HCT116 (cell line): Measurements from ENCODE around the gene DHRS7. TPM values are rescaled to one million over a fixed set of nuclear protein-coding genes. Genes with fewer than 3 reads are reported as not detected.

Experiments used
- ATAC-seq: fragments of 200-7000 bp; cut with Tn5 transposase; 2 replicates; pipeline ENCODE4 v1.9.1; 2020; ENCODE audit warnings: mild to moderate bottlenecking, moderate library complexity
- BruUV-seq: library from RNA; stranded (reverse); fragments of 400-500 nt; replicated peaks from 2 replicates; lab custom pipeline; 2021; lab: Mats Ljungman, UMichigan
- CTCF ChIA-PET: fragments of 300-600 bp; sonication (Branson Sonifier 250); formaldehyde crosslinking; loops from one replicate; lab custom pipeline; 2021; ENCODE audit warnings: antibody characterized with exemption; lab: Charles Lee
- POLR2A ChIA-PET: fragments of 300-600, 350-600 bp; sonication (Branson Sonifier 250); formaldehyde crosslinking; loops from one replicate; lab custom pipeline; 2021; ENCODE audit warnings: antibody characterized with exemption; lab: Charles Lee
- RAD21 ChIA-PET, 2 experiments: fragments of 300-600 bp; sonication (Branson Sonifier 250); formaldehyde crosslinking; loops; one replicate each; lab custom pipeline; 2023; ENCODE audit warnings: low total read pairs in 2 of 2; ENCODE audit not compliant: uncharacterized antibody in 2 of 2, unreplicated experiment in 2 of 2, low non-redundant PET in 1 of 2; lab: Charles Lee
- DNase-seq: peaks from one replicate; pipeline ENCODE4 v3.0.0-alpha.2; 2010; ENCODE audit warnings: low read depth, low spot score
- H2AFZ ChIP-seq: fragments of 200-600 bp; shearing (Covaris generic), sonication (generic); 2 replicates; pipeline ENCODE4 v1.6.1; 2017; ENCODE audit warnings: low read depth, mixed run types, mixed read lengths, antibody characterized with exemption, low read length; ENCODE audit not compliant: poor library complexity, severe bottlenecking
- H3K27ac ChIP-seq: 2 replicates; pipeline ENCODE4 v1.5.1; 2012; ENCODE audit warnings: low read depth, low read length
- H3K27me3 ChIP-seq: fragments of 200-600 bp; sonication (generic); 2 replicates; pipeline ENCODE4 v1.6.1; 2016; ENCODE audit warnings: mixed run types, low read length, mixed read lengths; ENCODE audit not compliant: insufficient read depth
- H3K36me3 ChIP-seq, 2 experiments: fragments of 200-500 bp in 1 of 2; fragments of 200-600 bp in 1 of 2; sonication (Bioruptor generic) in 1 of 2; sonication (generic) in 1 of 2; 2 replicates each; pipeline versions ENCODE4 v1.5.1 to v1.6.1; 2014 to 2016; ENCODE audit warnings: low read length in 2 of 2, inconsistent platforms in 1 of 2, mixed read lengths in 1 of 2, mixed run types in 1 of 2; ENCODE audit not compliant: insufficient read depth in 2 of 2, control insufficient read depth in 1 of 2
- H3K4me1 ChIP-seq, 2 experiments: fragments of 200-600 bp in 1 of 2; sonication (generic) in 1 of 2; 2 replicates each; pipeline versions ENCODE4 v1.5.1 to v1.6.1; 2012 to 2017; ENCODE audit warnings: low read length in 2 of 2, inconsistent platforms in 1 of 2, mild to moderate bottlenecking in 1 of 2, mixed read lengths in 1 of 2, mixed run types in 1 of 2, moderate library complexity in 1 of 2; ENCODE audit not compliant: insufficient read depth in 2 of 2, control insufficient read depth in 1 of 2
- H3K4me2 ChIP-seq: fragments of 200-600 bp; sonication (generic); 2 replicates; pipeline ENCODE4 v1.6.1; 2017; ENCODE audit warnings: mixed run types, low read length, mixed read lengths
- H3K4me3 ChIP-seq, 2 experiments: fragments of 200-600 bp in 1 of 2; sonication (generic) in 1 of 2; replicated peaks in 1 of 2; 2 replicates each; pipeline ENCODE4 v1.5.1; 2011 to 2016; ENCODE audit warnings: low read length in 2 of 2, control low read depth in 1 of 2, low read depth in 1 of 2, mild to moderate bottlenecking in 1 of 2, mixed read lengths in 1 of 2, mixed run types in 1 of 2
- H3K79me2 ChIP-seq: fragments of 200-600 bp; sonication (generic); 2 replicates; pipeline ENCODE4 v1.6.1; 2017; ENCODE audit warnings: mild to moderate bottlenecking, mixed run types, low read length, moderate library complexity, mixed read lengths; ENCODE audit not compliant: insufficient read depth
- H3K9ac ChIP-seq: fragments of 200-600 bp; sonication (generic); 2 replicates; pipeline ENCODE4 v1.6.1; 2016; ENCODE audit warnings: low read length, mixed read lengths
- H3K9me2 ChIP-seq: fragments of 200-600 bp; sonication (generic), shearing (Covaris generic); 2 replicates; pipeline ENCODE4 v1.6.1; 2017; ENCODE audit warnings: mixed run types, mild to moderate bottlenecking, moderate library complexity; ENCODE audit not compliant: insufficient read depth
- H3K9me3 ChIP-seq, 2 experiments: fragments of 200-500 bp in 1 of 2; fragments of 200-600 bp in 1 of 2; sonication (Bioruptor generic) in 1 of 2; sonication (generic) in 1 of 2; 2 replicates each; pipeline ENCODE4 v1.6.1; 2014 to 2017; ENCODE audit warnings: low read length in 2 of 2, mixed read lengths in 2 of 2, inconsistent platforms in 1 of 2, low read depth in 1 of 2, mild to moderate bottlenecking in 1 of 2, mixed run types in 1 of 2, moderate library complexity in 1 of 2; ENCODE audit not compliant: control insufficient read depth in 1 of 2, insufficient read depth in 1 of 2
- H4K20me1 ChIP-seq: fragments of 200-600 bp; sonication (generic), shearing (Covaris generic); 2 replicates; pipeline ENCODE4 v1.6.1; 2017; ENCODE audit warnings: mixed run types, mild to moderate bottlenecking, moderate library complexity; ENCODE audit not compliant: insufficient read depth
- CBX3 ChIP-seq: IDR thresholded peaks from 2 replicates; pipeline ENCODE4 v1.6.1; 2012; ENCODE audit warnings: low read depth
- EZH2 ChIP-seq: fragments of 200-600 bp; sonication (generic); IDR thresholded peaks from 2 replicates; pipeline ENCODE4 v1.6.1; 2017; ENCODE audit warnings: antibody characterized with exemption, mixed run types
- EZH2phosphoT487 ChIP-seq: fragments of 200-600 bp; IDR thresholded peaks from 2 replicates; pipeline ENCODE4 v1.6.1; 2018; ENCODE audit warnings: antibody characterized with exemption, borderline replicate concordance
- JUND ChIP-seq: IDR thresholded peaks from 2 replicates; pipeline ENCODE4 v1.6.1; 2012
- POLR2AphosphoS5 ChIP-seq: IDR thresholded peaks from 2 replicates; pipeline ENCODE4 v1.6.1; 2011; ENCODE audit warnings: mild to moderate bottlenecking, low read depth, low read length, moderate library complexity
- RAD21 ChIP-seq: IDR thresholded peaks from 2 replicates; pipeline ENCODE4 v1.6.1; 2012; ENCODE audit warnings: low read depth, mild to moderate bottlenecking
- SIN3A ChIP-seq: IDR thresholded peaks from 2 replicates; pipeline ENCODE4 v1.6.1; 2012; ENCODE audit warnings: low read depth
- SRF ChIP-seq: IDR thresholded peaks from 2 replicates; pipeline ENCODE4 v1.6.1; 2012; ENCODE audit warnings: low read depth
- TCF7L2 ChIP-seq: IDR thresholded peaks from 2 replicates; pipeline ENCODE4 v1.7.0; 2011; ENCODE audit warnings: borderline replicate concordance, inconsistent platforms; ENCODE audit not compliant: insufficient read depth, insufficient read length; ENCODE audit errors: extremely low read depth
- YY1 ChIP-seq: IDR thresholded peaks from 2 replicates; pipeline ENCODE4 v1.6.1; 2011; ENCODE audit warnings: low read length, low read depth, moderate library complexity, mild to moderate bottlenecking; ENCODE audit not compliant: insufficient replicate concordance; ENCODE audit errors: extremely low read depth
- ZFX ChIP-seq: fragments of 450-650 bp; IDR thresholded peaks from 2 replicates; pipeline ENCODE4 v1.6.1; 2017
- ZNF274 ChIP-seq: fragments of 200-500 bp; sonication (Bioruptor generic); IDR thresholded peaks from 2 replicates; pipeline ENCODE4 v1.6.1; 2014; ENCODE audit warnings: mild to moderate bottlenecking, low read depth, low read length, inconsistent platforms
- intact Hi-C: fragments of 100-400 bp; cut with micrococcal nuclease; formaldehyde crosslinking; loops from 2 replicates; pipeline ENCODE4 v1.10.0; 2022
- total RNA-seq: library from RNA; stranded (reverse); gene quantifications from one replicate; pipeline ENCODE4 v1.2.1, GENCODE V29; 2021; ENCODE audit not compliant: unreplicated experiment
- TF ChIP-seq, protein P1 (sequence below), 3 experiments: fragments of 200-600 bp in 1 of 3; sonication (generic) in 1 of 3; IDR thresholded peaks in 2 of 3; conservative IDR thresholded peaks in 1 of 3; 2 replicates each; pipeline ENCODE4 v1.5.1; 2012 to 2017; ENCODE audit warnings: low read depth in 2 of 3, low read length in 2 of 3, antibody characterized with exemption in 1 of 3, borderline replicate concordance in 1 of 3, control low read depth in 1 of 3, mild to moderate bottlenecking in 1 of 3, mixed read lengths in 1 of 3, mixed run types in 1 of 3, moderate library complexity in 1 of 3; ENCODE audit not compliant: insufficient read depth in 1 of 3

The DHRS7 gene
- total RNA-seq, 1 experiment from 2014 or later: 43.8 TPM

DNA sequence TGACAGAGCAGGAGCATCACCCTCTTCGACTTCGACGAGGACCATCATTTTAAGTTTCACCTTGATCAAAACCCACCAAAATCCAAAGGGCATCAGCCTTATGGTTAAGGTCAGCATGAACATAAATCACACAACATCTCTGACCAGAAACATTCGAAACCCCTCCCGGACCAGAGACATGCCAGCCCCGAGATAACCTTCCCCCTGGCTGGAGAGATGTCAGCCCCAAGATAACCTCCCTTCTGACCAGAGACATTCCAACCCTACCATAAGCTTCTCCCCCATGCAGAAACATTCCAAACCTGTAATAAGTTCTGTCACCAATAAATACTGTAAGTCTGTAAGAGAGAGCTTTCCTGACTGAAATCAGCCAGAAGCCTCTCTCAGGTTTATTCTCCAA is 67.2 kb downstream of the DHRS7 start:
- Histone ChIP-seq H3K79me2 (peaks cover 98% of the 10 kb centered on the region), H3K27me3 (no peaks in the 10 kb centered on the region)
- intact Hi-C loops: no loop called here
- no peak for TF ChIP-seq POLR2AphosphoS5
- TF ChIP-seq ZNF274: no peak
- TF ChIP-seq EZH2: no peak
- TF ChIP-seq SIN3A: no peak
- TF ChIP-seq TCF7L2: no peak
- TF ChIP-seq EZH2phosphoT487: no peak
- TF ChIP-seq JUND: no peak
- TF ChIP-seq SRF: no peak
- no peak for TF ChIP-seq YY1
- no peak for TF ChIP-seq ZFX
- TF ChIP-seq, protein P1, sequence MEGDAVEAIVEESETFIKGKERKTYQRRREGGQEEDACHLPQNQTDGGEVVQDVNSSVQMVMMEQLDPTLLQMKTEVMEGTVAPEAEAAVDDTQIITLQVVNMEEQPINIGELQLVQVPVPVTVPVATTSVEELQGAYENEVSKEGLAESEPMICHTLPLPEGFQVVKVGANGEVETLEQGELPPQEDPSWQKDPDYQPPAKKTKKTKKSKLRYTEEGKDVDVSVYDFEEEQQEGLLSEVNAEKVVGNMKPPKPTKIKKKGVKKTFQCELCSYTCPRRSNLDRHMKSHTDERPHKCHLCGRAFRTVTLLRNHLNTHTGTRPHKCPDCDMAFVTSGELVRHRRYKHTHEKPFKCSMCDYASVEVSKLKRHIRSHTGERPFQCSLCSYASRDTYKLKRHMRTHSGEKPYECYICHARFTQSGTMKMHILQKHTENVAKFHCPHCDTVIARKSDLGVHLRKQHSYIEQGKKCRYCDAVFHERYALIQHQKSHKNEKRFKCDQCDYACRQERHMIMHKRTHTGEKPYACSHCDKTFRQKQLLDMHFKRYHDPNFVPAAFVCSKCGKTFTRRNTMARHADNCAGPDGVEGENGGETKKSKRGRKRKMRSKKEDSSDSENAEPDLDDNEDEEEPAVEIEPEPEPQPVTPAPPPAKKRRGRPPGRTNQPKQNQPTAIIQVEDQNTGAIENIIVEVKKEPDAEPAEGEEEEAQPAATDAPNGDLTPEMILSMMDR (IDR thresholded peaks at IDR 0.05 in 2 of 3, conservative IDR thresholded peaks at IDR 0.05 in 1 of 3; ENCODE audit: borderline replicate concordance in 1 of 3, insufficient read depth in 1 of 3, low read depth in 2 of 3, low read length in 2 of 3): no peak
- TF ChIP-seq RAD21: no peak
- TF ChIP-seq CBX3: no peak
- TF ChIP-seq, all 23 proteins: peak for 0
- RAD21 ChIA-PET: no interaction called here
- Histone ChIP-seq H2AFZ (no peak overlapping the region), H3K9ac (no peak overlapping the region), H3K27ac (no peak overlapping the region), H3K36me3 (peaks cover 0 to 11% of the 10 kb centered on the region in 2 experiments; a peak in 2 of 4 replicates), H4K20me1 (no peaks in the 10 kb centered on the region), H3K9me2 (no peaks in the 10 kb centered on the region), H3K4me3 (no peak overlapping the region), H3K9me3 (no peaks in the 10 kb centered on the region), H3K4me1 (peaks cover 6 to 17% of the 10 kb centered on the region in 2 experiments; a peak in 3 of 4 replicates), H3K4me2 (no peak overlapping the region)
- no TSS peak for BruUV-seq
- ATAC-seq (no peak), DNase-seq (no peak)
- CTCF ChIA-PET: no interaction called here
- POLR2A ChIA-PET: no interaction called here
